Pons (tissue), 1 donor: ENCODE data around the gene TYMP.

Source experiments
- DNase-seq: peaks from one replicate; pipeline ENCODE4 v3.0.0-alpha.2; 2016; ENCODE audit warnings: low spot score

TYMP gene

DNA sequence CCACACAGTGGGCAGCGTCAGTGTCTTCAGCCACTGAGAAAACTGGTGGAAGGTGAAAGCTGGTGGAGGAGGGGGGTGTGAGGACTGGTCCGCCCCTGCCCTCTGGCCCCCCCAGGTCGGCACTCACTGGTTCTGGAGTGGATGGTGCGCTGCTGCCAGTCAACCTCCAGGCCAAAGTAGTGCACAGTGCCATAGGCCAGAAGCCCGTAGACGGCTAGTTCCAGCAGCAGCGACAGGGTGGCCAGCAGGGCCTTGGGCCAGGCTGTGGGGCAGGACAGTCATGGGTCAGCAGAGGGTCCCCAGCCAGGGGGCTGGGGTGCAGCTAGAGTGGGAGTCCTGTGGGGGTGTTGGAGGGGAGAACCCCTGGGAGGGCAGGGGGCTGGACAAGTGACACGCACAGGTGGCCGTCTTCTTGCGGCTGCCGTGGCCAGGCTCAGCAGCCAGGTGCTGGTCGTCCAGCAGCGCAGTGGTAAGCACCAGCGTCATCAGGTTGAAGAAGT lies 24.5 kb downstream of the TYMP start:
- no peak for DNase-seq

DNA sequence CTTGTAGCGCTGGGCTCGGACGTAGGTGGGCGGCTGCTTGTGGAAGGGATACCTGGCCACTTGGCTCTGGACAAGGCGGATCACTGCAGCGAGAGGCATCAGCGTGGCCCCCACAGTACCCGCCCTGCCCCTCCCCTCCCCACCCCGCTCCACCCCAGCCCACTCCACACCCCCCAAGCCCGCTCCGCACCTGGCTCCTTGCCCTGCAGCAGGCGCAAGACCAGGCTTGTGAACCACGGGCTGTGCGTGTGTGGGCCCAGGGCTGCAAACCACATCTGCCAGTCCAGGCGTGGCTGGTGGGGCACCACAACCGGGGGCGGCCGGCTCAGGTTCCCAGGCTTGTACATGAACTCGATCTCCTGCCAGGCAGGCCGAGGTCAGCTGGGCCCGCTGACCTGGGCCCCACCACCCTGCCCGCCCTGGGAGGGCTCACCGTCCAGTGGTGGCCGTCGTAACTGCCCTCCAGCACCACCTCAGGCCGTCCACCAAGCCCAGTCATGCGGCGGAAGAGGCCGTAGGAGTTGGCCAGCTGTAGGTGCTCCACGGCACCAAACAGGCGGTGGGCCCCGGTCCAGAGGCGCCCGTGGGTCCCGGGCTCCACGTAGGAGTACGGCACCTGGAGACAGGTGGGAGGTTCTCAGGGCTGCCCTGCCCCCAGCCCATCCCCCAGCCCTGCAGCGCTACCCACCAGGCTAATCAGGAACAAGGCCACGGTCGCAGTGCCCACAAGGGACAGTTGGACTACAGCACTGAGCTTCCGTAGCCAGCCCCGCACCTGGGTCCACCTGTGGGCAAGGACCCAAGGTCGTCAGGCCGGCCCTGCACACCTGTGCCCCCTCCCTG lies 25.2 kb downstream of the TYMP start:
- no peak for DNase-seq

DNA sequence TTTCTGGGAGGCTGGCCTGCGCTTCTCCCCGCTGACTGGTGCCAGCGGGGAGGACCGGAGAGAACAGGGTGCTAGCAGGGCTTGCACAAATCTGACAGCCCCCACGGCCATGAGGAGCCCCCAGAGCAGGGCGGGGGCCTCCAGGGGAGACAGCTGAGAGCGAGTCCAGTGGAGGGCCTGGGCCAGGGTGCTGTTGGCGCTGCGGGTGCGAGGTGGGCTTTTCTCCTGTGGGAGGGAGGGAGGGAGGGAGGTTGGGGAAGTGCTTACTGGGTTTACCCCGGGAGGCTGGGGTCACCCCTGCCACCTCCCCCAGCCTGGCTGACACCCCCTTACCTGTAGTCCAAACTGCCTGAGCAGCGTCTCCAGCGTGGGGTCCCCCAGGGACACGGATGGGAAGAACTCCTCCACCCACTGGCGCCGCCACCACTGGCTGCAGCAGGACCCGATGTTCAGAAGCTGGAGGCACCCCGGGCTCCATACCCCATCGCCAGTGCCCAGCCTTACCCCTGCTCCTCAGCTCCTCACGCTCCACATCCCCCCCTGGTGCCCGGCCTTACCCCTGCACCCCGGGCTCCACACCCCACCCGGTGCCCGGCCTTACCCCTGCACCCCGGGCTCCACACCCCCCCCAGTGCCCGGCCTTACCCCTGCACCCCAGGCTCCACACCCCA lies 26.2 kb downstream of the TYMP start:
- no peak for DNase-seq

DNA sequence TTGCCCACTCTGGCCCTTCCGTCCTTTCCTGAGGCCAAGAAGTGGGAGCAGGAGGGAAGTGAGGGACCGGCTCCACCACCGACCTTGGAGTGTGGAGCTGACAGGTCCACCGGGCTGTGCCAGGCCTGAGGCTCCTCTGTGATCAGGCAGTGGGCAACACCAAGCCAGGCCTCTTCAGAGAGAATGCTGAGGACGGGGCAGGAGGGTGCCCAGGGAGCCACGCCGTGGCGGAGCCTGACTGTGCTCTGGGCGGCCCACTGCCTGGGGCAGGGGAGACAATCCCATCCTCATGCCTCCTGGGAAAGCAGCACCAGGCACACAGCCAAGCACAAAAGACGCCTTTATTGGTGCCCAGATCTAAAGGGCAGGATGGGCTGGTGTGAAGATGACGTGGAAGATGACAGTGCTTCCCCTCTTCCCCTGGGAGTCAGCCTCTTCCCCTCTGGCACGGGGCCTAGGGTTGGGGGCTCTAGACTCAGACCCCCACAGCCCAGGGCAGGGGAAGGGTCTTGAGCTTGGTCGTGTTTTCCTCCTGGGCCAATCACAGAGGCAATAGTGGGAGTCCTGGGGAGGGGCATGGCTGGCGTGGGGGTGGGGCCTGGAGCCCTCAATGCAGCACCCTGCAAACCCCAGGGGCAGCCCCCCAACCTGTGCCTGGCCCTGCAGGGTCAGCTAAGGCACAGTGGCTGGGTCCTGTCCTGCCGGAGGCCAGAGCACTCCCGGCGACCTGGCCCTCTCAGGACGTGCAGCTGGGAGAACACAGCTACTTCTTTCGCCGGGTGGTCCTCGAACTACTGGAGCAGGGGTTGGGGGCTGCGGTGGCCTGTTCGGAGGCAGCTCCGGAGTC lies 27.0 kb downstream of the TYMP start:
- DNase-seq = no peak

DNA sequence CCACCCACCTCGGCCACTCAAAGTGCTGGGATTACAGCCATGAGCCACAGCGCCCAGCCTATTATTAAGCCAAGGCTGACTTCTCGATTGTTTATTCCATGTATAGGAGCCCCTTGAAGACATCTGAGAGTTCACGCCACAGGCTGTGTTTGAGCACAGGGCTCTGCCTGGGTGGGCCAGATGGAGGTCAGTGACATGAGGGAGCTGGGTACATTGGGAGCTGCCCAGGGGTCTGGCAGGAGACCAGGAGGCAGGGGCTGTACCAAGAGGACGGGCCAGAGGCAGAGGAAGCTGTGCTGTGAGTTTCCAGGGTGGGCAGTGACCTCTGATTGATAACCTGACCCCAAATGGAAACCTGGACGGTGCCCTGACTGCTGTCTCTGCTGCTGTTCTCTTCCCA lies 27.7 kb downstream of the TYMP start:
- no peak for DNase-seq

DNA sequence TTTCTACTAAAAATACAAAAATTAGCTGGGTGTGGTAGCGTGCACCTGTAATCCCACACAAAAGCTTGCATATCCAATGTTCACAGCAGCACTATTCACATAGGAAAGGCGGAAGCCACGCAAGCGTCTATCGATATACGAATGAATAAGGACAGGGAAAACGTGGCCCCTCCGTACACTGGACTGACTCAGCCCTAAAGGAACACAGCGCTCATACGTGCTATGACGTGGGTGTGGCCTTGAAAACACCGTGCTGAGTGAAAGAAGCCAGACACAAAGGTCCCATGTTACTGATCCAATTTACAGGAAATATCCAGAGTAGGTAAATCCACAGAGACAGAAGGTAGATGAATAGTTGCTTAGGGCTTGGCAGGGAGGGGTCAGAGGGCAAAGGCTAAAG lies 29.4 kb downstream of the TYMP start:
- no peak for DNase-seq

DNA sequence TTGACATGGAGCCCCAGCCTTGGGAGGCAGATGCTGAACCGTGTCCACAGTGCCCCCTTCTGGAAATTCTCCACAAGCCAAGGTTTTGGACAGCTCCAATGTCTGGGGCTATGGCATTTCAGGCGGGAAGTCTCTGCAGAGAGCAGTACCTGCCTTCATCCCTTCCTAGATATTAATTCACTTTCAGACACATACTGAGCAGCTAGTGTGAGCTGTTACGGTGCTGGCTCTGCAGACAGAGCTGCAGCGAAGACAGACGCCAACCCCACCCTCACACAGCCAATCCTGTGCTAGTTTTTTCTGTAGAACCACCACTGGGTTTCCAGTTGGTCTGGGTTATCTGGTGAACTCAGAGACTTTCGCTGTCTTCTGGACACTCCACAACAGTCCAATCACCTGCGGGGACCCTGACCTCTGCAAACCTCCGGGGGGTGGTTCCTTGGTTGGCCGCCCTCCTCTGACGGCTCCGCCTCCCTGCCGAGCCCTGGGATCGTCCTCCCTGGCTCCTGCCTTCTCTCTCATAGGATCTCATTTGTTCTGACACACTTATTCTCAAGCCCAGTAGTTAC lies 31.4 kb downstream of the TYMP start:
- peak; percentile 76 for DNase-seq

DNA sequence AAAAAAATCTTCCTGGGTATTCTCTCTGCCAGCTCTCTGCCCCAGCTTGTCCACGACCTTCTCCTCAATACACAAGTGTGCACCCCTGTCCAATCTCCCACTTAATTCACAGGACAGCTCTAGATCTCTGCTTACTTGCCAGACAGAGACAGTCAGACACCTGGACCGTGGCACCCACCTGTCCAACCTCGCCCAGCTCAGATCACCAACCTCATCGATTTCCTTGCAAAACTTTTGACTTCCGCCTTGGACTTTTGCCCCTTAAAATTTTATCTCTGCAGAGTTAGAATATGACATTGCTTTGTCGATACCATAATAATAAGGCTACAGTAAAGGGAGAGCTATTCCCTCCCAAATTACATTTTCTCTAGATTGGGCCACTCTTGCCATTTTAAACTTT lies 32.7 kb downstream of the TYMP start:
- DNase-seq = no peak

DNA sequence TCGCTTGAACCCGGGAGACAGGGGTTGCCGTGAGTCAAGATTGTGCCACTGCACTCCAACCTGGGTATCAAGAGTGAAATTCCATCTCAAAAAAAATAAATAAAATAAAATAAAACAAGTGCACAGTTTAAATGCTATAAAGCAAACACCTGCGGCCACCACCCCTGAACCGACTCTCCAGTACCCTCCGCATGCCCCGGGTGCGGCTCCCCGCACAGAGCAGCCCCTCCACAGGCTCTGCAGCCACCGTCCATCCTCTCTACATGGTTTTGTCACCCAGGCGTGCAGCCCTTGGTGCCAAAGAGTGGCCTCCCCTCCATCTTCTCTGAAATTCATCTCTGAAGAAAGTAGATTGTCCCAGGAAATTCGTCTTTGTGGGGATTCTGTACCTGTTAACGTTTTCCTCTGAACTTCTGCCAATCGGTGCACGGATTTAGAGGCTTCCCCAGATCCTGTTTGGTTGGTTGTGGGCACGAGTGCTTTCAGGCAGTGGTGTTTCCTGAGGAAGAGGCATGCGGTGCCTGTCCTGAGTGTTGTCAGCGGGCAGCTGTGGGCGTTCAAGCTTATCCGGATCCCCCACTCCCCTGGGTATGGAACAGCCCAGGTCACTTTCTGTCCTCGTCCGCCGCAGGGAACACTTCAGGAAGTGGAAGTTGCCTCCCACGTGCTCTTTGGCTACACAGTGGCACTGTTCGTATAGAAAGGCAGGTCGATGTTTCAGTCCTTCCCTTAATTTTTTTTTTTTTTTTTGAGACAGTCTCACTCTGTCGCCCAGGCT lies 39.1 kb downstream of the TYMP start:
- no peak for DNase-seq

DNA sequence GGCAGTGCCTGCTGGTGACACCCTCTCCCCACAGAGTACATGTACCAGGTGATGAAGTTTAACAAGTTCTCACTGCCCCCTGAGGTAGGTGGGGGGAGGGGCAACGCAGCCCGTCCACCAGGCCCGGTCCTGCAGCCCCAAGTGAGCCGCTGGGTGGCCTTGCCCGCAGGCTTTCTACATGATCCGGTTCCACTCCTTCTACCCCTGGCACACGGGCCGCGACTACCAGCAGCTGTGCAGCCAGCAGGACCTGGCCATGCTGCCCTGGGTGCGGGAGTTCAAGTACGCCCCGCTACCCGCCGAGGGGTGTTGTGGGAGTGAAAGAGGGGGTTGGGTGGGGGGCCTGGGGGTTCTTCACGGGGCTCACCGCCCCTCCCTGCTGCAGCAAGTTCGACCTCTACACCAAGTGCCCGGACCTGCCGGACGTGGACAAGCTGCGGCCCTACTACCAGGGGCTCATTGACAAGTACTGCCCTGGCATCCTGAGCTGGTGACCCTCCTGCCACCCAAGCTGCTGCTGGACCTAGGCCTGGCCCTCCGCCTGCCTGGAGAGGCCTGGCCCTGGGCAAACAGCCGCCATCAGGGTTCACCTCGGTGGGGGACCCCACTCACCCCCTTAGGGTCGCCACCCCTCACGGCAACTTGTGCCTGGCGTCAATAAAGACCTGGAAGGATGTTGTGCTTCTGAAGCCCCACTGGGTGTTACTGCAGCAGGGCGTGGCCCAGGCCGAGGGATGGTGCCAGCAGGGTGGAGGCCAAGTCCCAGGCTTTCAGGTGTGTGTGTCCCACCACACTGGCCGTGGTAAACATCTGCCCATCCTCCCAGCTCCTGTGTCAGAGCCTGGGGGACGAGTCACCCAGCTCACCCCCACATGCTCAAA lies 40.2 kb downstream of the TYMP start:
- no peak for DNase-seq

DNA sequence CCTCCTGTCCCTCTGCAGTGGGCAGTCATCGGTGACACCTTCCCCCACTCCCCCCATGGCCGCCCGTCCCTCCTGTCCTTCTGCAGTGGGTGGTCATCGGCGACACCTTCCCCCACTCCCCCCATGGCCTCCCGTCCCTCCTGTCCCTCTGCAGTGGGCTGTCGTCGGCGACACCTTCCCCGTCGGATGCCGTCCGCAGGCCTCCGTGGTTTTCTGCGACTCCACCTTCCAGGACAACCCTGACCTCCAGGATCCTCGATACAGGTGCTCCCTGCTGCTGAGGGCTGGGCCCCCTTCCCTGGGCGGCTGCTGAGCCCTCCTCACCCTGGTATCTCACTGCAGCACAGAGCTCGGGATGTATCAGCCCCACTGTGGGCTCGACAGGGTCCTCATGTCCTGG lies 40.9 kb downstream of the TYMP start:
- no peak for DNase-seq

DNA sequence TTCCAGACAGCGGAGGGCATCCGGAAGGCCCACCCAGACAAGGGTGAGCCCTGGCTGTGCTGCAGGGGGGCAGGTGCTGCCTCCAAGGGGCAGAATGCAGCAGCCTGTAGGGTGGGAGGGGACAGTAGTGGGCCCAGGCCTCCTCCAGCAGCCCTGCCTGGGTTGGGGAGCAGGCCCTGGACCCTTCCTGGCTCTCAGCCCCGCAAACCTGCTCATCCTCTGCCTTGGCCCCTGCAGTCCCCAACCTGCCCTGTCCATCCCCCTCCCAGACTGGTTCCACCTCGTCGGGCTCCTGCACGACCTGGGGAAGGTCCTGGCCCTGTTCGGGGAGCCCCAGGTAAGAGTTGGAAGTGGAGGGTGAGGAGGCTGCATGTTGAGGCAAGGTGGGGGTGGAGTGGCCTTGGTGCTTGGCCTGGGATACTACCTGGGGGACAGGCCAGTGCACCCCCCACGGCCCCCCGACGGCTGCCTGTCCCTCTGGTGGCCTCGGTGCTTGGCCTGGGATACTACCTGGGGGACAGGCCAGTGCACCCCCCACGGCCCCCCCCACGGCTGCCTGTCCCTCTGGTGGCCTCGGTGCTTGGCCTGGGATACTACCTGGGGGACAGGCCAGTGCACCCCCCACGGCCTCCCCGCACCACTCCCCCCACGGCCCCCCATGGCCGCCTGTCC lies 41.7 kb downstream of the TYMP start:
- DNase-seq = no peak

DNA sequence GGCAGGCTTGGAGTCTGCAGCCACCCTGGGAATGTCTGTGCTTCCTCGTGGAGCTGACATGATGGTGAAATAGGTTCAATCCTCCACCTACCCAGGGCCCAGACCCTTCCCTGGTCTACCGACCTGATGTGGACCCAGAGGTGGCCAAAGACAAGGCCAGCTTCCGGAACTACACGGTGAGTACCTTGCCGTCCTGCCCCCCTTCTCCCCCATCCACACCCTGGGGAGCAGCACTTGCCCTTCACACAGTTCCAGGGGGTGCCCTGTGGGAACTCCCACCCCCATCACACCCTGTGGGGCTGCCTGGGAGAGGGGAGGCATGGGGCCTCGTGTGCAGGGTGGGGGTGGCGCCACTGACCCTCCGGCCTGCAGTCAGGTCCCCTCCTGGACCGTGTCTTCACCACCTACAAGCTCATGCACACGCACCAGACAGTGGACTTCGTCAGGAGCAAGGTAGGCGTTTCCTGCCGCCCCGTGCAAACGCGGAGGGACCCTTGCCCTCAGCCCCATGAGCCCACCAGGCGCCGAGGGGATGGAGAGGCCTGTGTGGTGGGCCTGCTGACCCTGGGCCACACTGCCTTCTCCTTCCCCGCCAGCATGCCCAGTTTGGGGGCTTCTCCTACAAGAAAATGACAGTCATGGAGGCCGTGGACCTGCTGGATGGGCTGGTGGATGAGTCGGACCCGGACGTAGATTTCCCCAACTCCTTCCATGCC lies 42.4 kb downstream of the TYMP start:
- DNase-seq = no peak

DNA sequence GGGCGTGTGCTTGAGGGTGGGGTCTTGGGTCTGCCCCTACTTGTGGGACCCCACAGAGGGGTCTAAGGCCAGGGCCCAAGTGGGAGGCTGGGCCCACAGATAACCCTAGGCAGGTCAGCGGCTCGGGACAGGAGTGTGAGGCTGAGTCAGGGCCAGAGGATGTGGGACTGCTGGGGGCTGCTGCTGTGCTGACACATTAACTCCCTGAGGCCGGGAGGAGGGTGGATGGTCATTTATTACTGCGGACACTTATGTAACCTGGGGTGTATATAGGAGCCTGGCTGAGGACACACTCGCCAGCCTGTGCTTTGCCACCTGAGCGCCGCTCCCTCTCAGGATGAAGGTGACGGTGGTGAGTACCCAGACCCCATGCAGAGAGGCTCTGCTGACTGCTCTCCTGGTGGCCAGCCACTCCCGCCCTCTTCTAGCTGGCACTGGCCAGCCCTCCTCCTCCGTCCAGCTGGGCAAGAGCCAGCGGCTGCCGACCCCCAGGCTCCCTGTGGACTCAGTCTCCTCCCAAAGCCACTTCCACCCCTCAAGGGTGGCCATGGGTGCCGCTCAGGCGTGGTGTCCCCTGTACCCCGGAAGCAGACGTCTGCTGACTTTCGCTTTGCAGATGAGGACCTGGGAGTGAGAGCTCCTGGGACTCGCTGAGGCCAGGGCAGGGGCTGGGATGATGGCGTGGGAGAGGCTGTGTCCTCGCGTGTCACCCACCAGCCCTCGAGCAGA lies 43.1 kb downstream of the TYMP start, which contains the start of gene MIOX:
TSS of gene MIOX (plus strand) at position 299 of the 729 bp plus-strand sequence. CDS start at position 338, 39 bp downstream.
- DNase-seq = no peak

DNA sequence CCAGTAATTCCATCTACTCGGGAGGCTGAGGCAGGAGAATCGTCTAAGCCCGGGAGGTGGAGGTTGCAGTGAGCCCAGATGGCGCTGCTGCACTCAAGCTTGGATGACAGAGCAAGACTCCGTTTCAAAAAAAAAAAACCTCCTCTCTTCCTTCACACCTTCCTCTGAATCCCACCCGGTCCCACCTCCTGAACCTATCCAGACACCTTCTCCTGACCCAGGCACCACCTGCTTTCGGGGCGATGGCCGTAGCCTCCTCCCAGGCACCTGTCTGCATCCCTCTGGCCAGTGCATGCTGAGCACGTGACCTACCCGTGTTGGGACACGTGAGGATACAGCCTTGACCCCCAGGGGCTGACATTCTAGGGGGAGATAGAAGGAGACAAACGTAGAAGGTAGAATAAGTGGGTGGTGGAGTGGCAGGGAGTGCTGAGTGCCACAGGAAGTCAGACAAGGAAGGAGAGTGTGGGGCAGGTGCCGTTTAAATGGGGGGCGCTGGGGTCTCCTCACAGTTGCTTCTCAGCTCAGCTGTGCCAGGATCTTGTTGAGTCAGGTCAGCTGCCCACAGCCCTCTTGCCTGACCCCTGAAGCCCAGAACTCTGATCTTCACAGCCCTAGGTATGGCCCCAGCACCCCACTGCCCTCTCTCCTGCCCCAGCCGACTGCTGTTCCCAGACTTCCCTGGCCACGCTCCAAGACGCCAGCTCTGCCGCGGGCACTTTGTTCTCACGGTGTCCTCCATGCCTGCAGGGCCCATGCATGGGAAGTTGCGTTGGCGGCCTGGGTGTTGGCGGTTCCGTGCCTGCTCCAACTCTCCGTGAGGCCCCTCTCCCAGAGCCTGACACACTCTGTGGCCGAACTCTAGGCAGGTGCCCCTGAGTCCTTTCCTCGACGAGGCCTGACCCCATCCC lies 44.3 kb downstream of the TYMP start:
- no peak for DNase-seq

DNA sequence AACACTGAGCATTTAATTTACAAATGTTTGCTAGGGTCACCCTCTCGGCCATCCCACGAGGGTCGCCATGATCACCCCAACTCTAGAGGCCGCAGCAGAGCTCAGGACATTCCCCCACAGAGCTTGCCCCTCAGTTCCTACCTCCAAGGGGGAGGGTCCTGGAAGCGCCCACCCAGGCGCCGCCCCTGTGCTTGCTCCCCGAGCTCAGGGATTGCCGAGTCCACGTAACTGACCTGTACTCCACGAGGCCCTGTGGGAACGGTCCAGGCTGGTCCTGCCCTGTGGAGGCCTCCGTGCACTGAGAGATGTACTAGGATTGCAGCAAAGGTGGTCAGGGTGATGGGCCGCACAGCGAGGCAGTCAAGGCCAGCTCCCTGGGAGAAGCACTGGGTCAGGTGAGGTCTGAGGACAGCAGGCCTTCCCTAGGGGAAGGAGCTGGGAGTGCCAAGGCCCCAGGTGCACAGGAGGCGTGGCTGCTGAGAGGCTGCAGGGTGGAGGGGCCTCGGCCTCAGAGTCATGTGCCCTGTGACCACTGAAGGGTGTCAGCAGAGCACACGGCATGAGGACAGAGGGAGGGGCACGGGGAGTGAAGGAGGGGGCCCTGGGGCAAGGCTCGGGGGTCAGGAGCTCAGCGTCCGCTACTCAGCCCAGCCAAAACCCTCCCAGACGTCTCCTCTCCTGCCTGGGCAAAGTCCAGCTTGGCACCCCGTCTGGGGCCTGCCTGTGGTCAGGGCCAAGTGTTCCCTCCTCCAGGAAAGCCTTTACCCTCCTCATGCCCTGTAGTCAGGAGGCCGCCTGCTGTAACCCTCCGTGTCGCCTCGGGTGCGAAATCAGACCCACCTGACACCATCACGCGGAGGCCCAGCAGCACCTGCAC lies 45.6 kb downstream of the TYMP start:
- DNase-seq = no peak
